HEK293T (cell line): Measurements from ENCODE around the gene IER3.
"Not testable (repeated sequence)": the region's sequence is repeated elsewhere in the genome, so short reads cannot be mapped to it uniquely, and the experiment has no call there.

Source experiments
- CTCF ChIA-PET: fragments of 350-600 bp; formaldehyde crosslinking; extraction: SDS; loops from one replicate; lab custom pipeline; 2021; ENCODE audit warnings: antibody characterized with exemption, inconsistent platforms; lab: Yijun Ruan, JAX
- POLR2A ChIA-PET: fragments of 350-600 bp; formaldehyde crosslinking; extraction: SDS; loops from one replicate; lab custom pipeline; 2020; ENCODE audit warnings: antibody characterized with exemption, inconsistent platforms; lab: Yijun Ruan, JAX
- DNase-seq: peaks from one replicate; pipeline ENCODE4 v3.0.0; 2012; ENCODE audit warnings: mixed read lengths; ENCODE audit errors: extremely low spot score
- ARNT ChIP-seq: fragments of 450-650 bp; IDR thresholded peaks from 2 replicates; pipeline ENCODE4 v1.6.1; 2017; ENCODE audit warnings: mild to moderate bottlenecking
- BHLHE40 ChIP-seq: fragments of 450-650 bp; IDR thresholded peaks from 2 replicates; pipeline ENCODE4 v1.6.1; 2016; ENCODE audit warnings: mild to moderate bottlenecking, moderate library complexity, borderline replicate concordance
- CTBP1 ChIP-seq: fragments of 450-650 bp; IDR thresholded peaks from 2 replicates; pipeline ENCODE4 v1.6.1; 2016; ENCODE audit warnings: borderline replicate concordance
- ELF4 ChIP-seq: fragments of 450-650 bp; IDR thresholded peaks from 2 replicates; pipeline ENCODE4 v1.6.1; 2017; ENCODE audit warnings: antibody characterized with exemption
- FOXA1 ChIP-seq: fragments of 450-650 bp; IDR thresholded peaks from 2 replicates; pipeline ENCODE4 v1.6.1; 2016; ENCODE audit warnings: mild to moderate bottlenecking
- FOXK2 ChIP-seq: fragments of 450-650 bp; IDR thresholded peaks from 2 replicates; pipeline ENCODE4 v1.6.1; 2016; ENCODE audit warnings: mild to moderate bottlenecking
- FOXM1 ChIP-seq: fragments of 450-650 bp; IDR thresholded peaks from 2 replicates; pipeline ENCODE4 v1.6.1; 2017; ENCODE audit warnings: mild to moderate bottlenecking, borderline replicate concordance
- HDGF ChIP-seq: fragments of 450-650 bp; IDR thresholded peaks from 2 replicates; pipeline ENCODE4 v1.6.1; 2017; ENCODE audit warnings: antibody characterized with exemption, borderline replicate concordance
- L3MBTL2 ChIP-seq: fragments of 450-650 bp; conservative IDR thresholded peaks from 2 replicates; pipeline ENCODE4 v1.6.1; 2016; ENCODE audit warnings: mild to moderate bottlenecking
- LEF1 ChIP-seq: fragments of 450-650 bp; IDR thresholded peaks from 2 replicates; pipeline ENCODE4 v1.6.1; 2017; ENCODE audit warnings: mild to moderate bottlenecking, borderline replicate concordance
- NFRKB ChIP-seq: fragments of 450-650 bp; IDR thresholded peaks from 2 replicates; pipeline ENCODE4 v1.6.1; 2016; ENCODE audit warnings: mild to moderate bottlenecking, moderate library complexity
- SP1 ChIP-seq: fragments of 450-650 bp; IDR thresholded peaks from 2 replicates; pipeline ENCODE4 v1.6.1; 2017
- SUZ12 ChIP-seq: fragments of 450-650 bp; IDR thresholded peaks from 2 replicates; pipeline ENCODE4 v1.6.1; 2016; ENCODE audit warnings: mild to moderate bottlenecking
- TARDBP ChIP-seq: fragments of 450-650 bp; IDR thresholded peaks from 2 replicates; pipeline ENCODE4 v1.6.1; 2016
- ZNF384 ChIP-seq: fragments of 450-650 bp; IDR thresholded peaks from 2 replicates; pipeline ENCODE4 v1.6.1; 2016
- TF ChIP-seq, protein P1 (sequence below): fragments of 450-650 bp; IDR thresholded peaks from 2 replicates; pipeline ENCODE4 v1.6.1; 2016

IER3 gene

GRCh38 chr6:30721198-30722024 is 22.9 kb downstream of the IER3 start:
- no peak for TF ChIP-seq FOXK2
- TF ChIP-seq HDGF = no peak
- no peak for TF ChIP-seq ELF4
- TF ChIP-seq NFRKB = no peak
- TF ChIP-seq CTBP1 = no peak
- TF ChIP-seq SUZ12 = no peak
- TF ChIP-seq BHLHE40 = no peak
- TF ChIP-seq FOXM1 = no peak
- no peak for TF ChIP-seq L3MBTL2
- ChIA-PET POLR2A (interaction anchor here (0.8 to 3.8 kb wide), 18 partner anchors 9 to 358 kb away, joined by 3 to 57 read pairs (median 6); partner anchors contain the start of genes DHX16 and NRM), CTCF (interaction anchor here (0.8 to 3.7 kb wide), 8 partner anchors 10 to 168 kb away, joined by 3 to 33 read pairs (median 4); partner anchors contain the start of genes DHX16 and NRM)
- peak; percentile 79 for DNase-seq

DNA sequence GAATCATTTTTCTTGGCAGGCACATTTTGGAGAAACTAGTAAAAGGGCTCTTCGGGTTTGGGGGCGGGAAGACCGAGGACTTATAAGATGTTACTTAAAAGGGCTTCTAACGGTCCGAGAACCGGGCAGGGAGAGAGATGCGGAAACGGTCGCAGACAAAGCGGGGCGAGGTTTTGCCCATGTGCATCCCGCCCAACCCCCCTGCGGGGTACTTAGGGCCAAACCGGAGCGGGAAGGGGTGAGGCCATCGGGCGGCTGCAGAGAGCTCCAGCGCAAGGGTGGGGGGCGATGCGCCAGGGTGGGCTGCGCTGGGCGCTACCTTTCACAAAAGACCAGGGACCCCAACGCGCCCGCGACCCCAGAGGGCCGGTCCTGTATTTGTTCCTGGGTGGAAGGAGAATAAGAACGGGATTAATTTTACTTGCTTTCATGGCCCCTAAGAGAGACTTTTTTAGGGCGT is 23.6 kb downstream of the IER3 start:
- TF ChIP-seq FOXK2 (no peak), CTBP1 (no peak), L3MBTL2 (peak; percentile 45), NFRKB (no peak)
- TF ChIP-seq, protein P1, sequence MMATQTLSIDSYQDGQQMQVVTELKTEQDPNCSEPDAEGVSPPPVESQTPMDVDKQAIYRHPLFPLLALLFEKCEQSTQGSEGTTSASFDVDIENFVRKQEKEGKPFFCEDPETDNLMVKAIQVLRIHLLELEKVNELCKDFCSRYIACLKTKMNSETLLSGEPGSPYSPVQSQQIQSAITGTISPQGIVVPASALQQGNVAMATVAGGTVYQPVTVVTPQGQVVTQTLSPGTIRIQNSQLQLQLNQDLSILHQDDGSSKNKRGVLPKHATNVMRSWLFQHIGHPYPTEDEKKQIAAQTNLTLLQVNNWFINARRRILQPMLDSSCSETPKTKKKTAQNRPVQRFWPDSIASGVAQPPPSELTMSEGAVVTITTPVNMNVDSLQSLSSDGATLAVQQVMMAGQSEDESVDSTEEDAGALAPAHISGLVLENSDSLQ = no peak
- CTCF ChIA-PET = interaction anchor here (0.8 to 3.7 kb wide), 2 partner anchors 40 to 48 kb away, joined by 3 to 33 read pairs; partner anchors contain the start of gene DHX16
- POLR2A ChIA-PET = interaction anchor here (0.7 to 3.8 kb wide), 17 partner anchors 9 to 359 kb away, joined by 3 to 57 read pairs (median 6); partner anchors contain the start of gene NRM
- DNase-seq = peak; percentile 22

DNA sequence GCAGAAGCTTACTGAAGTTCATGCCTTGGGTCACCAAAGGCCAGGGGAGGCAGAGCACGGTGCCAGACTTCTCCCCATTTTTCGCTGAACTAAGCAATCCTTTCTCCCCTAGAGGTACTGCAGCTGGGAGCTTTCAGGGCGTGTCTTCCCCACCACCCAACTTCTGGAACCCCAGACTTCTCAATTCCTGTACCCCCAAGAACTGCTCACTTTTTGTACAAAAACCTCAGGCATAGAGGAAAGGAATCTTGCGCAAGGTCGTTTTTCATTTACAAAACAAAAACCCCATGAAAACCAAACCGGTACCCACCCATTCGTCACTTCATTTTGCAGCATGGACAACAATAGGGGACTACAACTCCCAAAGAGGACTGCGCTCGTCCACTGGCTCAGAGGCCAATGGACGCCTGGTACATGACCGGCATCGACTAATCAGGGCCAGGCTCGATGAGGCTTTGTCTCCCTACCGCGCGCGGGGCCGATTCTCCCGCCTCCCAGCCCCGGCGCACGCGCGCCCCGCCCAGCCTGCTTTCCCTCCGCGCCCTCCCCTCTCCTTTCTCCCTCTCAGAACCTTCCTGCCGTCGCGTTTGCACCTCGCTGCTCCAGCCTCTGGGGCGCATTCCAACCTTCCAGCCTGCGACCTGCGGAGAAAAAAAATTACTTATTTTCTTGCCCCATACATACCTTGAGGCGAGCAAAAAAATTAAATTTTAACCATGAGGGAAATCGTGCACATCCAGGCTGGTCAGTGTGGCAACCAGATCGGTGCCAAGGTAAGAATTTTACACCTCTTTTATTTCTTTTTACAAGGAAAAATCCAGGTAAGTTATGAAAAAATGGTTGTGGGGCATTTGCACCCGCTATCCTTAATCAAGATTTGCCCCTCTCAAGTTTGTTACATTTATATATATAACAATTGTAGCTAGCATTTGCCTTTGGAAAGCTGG is 24.3 kb downstream of the IER3 start, which contains the start of gene TUBB:
Gene TUBB (plus strand): TSS at position 562 of the 947 bp plus-strand sequence. CDS start 155 bp downstream, at position 717.
- POLR2A ChIA-PET = interaction anchor here (0.7 to 3.8 kb wide), 17 partner anchors 10 to 359 kb away, joined by 3 to 101 read pairs (median 5); partner anchors contain the start of genes MRPS18B, NRM and PPP1R10
- TF ChIP-seq ELF4 (peak; percentile 71), L3MBTL2 (peak; percentile 32; the same call in 1 of the 2 replicates), FOXK2 (no peak)
- DNase-seq = peak; percentile 79
- CTCF ChIA-PET = interaction anchor here (0.8 to 3.7 kb wide), 3 partner anchors 39 to 48 kb away, joined by 3 to 33 read pairs (median 4); partner anchors contain the start of gene DHX16

DNA sequence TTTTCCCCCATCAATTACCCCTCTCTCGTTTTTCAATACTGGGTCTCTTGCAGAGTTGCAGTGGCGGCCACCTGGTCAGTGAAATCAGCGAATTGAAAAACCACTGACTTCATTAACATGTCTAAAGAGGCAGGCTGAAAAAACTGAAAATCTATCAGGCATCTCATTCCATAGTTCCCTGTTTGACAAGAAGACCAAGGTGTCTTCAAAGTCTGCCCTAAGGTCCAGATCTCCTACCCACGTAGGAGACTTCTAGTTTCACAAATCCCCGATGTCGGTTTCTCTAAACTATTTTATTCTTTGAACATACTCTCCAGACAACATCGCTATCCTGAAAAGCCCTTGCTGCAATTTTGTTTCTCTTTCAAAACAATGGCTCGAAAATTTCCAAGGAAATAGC is 25.0 kb downstream of the IER3 start:
- ChIA-PET CTCF (interaction anchor here (1.3 kb wide), 1 partner anchor 40 kb away, joined by 4 read pairs; no protein-coding TSS in a partner anchor), POLR2A (interaction anchor here (1.1 to 3.5 kb wide), 7 partner anchors 8 to 107 kb away, joined by 3 to 101 read pairs (median 5); partner anchors contain the start of genes MRPS18B, NRM and PPP1R10)
- DNase-seq = no peak
- TF ChIP-seq NFRKB (no peak), SP1 (no peak)

DNA sequence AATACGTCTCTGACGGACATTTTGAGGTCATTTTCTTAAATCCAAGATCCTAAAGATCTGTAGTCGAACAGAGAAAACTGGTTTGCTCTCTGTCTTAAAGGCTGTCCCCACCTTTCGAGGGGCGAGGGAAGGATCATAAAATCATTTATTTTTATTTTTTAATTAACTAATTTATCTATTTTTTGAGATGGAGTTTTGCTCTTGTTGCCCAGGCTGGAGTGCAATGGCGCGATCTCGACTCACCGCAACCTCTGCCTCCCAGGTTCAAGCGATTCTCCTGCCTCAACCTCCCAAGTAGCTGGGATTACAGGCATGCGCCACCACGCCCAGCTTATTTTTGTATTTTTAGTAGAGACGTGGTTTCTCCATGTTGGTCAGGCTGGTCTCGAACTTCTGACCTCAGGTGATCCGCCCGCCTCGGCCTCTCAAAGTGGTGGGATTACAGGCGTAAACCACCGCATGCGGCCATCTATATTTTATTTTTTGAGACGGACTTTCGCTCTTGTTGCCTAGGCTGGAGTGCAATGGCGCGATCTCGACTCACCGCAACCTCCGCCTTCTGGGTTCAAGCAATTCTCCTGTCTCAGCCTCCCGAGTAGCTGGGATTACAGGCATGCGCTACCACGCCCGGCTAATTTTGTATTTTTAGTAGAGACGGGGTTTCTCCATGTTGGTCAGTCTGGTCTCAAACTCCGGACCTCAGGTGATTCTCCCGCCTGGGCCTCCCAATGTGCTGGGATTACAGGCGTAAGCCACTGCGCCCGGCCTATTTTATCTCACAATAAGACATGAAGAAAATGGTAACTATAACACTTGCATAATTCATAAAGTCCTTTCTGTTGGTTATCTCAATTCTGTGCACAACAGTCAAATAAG is 26.3 kb downstream of the IER3 start:
- POLR2A ChIA-PET = interaction anchor here (0.9 to 3.5 kb wide), 19 partner anchors 9 to 106 kb away, joined by 3 to 101 read pairs (median 5); partner anchors contain the start of gene NRM
- not testable (repeated sequence) for DNase-seq
- CTCF ChIA-PET = interaction anchor here (0.8 to 1.3 kb wide), 2 partner anchors 39 to 46 kb away, joined by 4 read pairs; partner anchors contain the start of gene DHX16

DNA sequence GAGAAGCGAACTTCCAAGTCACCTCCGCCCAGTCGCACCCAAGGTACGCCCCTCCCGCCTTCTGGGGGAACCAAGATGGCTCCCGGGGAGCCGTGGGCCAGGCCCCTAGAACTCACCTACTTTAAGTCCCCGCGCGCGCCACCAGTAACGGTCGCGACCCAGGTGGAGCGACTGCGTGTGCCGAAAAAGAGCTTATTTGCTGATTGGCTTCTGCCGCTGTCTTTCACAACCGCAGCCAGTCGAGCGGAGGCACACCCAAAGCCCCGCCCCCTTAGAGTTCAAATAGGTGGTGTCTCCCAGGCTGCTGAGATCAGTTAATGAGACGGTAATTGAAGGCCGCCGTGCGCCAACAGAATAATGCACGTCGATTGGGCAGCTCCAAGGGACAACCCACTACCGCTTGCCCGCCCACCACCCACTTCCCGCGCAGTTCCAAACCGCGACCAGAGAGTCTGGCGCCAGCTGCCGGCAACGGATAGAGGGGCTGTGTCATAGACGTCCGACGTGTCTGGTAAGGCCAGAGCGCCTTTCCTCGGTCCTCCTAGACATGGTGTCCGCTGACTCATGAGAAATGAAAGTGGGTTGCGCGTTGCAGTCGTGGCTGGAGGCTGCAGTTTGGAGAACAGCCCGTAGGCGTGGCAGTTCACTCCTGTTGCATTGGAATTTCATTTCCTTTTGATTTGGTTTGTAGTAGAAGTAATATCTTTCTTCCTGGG is 27.1 kb downstream of the IER3 start, which contains the start of gene MDC1:
Gene MDC1 (minus strand): TSS at position 153 of the 716 bp plus-strand sequence. CDS start 2,106 bp downstream, outside the sequence.
- CTCF ChIA-PET = interaction anchor here (0.7 to 1.3 kb wide), 5 partner anchors 12 to 45 kb away, joined by 3 to 4 read pairs (median 3); partner anchors contain the start of genes DHX16 and IER3
- peak; percentile 94 for DNase-seq
- POLR2A ChIA-PET = interaction anchor here (0.5 to 3.5 kb wide), 35 partner anchors 8 to 1109 kb away, joined by 3 to 101 read pairs (median 4); partner anchors contain the start of genes ABCF1, DHX16, NRM and PPP1R10
- TF ChIP-seq FOXM1 = peak; percentile 35; the same call in 1 of the 2 replicates
- TF ChIP-seq ZNF384 = no peak
- peak; percentile 48; the same call in 1 of the 2 replicates for TF ChIP-seq ELF4
- TF ChIP-seq BHLHE40 = no peak
- no peak; the same call in 1 of the 2 replicates for TF ChIP-seq HDGF
- no peak for TF ChIP-seq FOXK2
- TF ChIP-seq SP1 = no peak
- TF ChIP-seq ARNT = no peak
- TF ChIP-seq FOXA1 = no peak
- peak; percentile 29; the same call in 1 of the 2 replicates for TF ChIP-seq L3MBTL2
- TF ChIP-seq LEF1 = no peak
- no peak for TF ChIP-seq SUZ12
- peak; percentile 86 for TF ChIP-seq TARDBP
- TF ChIP-seq CTBP1 = no peak
- TF ChIP-seq NFRKB = peak; percentile 91
- TF ChIP-seq, protein P1 = peak; percentile 99
